HPDE6-E6E7 (cell line): ENCODE data around the gene ZNF827.

Source experiments
- DNase-seq: peaks from one replicate; pipeline ENCODE4 v3.0.0; 2011; ENCODE audit warnings: missing footprints; ENCODE audit errors: extremely low spot score

Gene ZNF827

GRCh38 chr4:145762719-145763118 lies 175.9 kb downstream of the ZNF827 start:
- no peak for DNase-seq

DNA sequence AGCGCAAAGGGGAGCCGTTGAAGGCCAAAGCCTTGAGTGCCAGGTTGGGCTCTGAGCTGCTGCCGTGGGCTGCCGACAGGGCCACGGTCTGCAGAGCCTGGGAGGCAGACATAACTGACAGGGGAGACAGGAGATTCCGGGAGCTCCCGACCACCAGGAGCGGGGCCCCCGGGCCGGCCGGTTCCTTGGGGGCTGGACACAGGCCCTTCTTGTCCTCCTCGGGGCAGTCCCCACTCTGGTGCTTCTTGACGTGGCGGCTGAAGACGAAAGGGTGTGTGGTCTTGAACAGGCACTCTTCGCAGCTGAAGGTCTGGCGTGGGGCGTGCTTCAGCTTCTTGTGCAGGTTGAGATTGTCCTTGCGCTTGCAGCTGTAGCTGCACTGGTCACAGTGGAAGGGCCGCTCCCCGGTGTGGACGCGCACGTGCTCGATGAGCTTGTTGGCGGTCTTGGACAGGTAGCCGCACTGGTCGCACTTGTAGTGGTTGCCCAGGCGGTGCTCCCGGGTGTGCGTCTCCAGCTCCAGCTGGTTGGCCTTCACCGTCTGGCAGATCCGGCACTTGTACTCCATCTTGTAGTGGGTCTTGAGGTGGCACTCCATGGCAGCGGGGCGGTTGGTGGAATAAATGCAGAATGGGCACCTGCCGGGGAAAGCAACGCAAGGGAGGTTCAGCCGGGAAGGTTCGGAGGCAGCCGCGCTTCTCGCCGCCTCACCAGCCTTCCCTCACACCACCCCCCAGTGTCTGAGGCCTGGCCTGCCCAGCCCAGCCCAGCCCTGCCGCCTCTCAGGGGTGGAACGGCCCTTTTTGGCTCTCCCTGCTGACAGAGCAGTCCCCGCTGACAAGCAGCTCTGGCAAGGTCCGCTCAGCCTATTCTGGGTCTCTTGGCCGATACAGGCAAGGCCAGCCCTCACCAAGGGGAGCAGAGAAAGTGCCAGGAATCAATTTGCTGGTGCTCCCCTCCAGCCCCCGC lies 177.4 kb downstream of the ZNF827 start:
- DNase-seq, result no peak

GRCh38 chr4:145760176-145760575 lies 178.4 kb downstream of the ZNF827 start:
- no peak for DNase-seq

DNA sequence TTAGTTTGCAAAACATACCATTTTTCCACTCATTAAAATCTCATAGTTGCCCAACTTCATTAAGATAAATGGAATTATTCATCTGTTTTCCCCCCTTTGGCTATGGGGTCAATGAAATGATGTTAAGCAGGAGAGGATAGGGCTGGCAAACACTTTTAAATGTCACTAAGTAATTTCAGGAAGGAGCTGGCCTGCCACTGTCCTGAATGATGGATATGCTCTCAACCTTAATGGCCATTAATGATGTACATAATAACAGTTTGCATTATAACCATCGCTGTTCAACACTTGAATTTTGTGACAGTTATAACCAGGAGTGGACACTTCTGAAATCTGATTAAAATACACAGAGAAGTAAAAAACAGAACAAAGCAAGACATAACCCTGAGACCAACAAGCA lies 181.4 kb downstream of the ZNF827 start:
- no peak for DNase-seq

- no peak for DNase-seq
Measured at GRCh38 chr4:145756244-145756643, 182.4 kb downstream of the ZNF827 start.

- no peak for DNase-seq
Measured at GRCh38 chr4:145755802-145756201, 182.8 kb downstream of the ZNF827 start.

- no peak for DNase-seq
Measured at GRCh38 chr4:145743641-145744040, 195.0 kb downstream of the ZNF827 start.

- DNase-seq, result no peak
Measured at GRCh38 chr4:145740806-145741205, 197.8 kb downstream of the ZNF827 start.

- no peak for DNase-seq
Measured at GRCh38 chr4:145739845-145740244, 198.8 kb downstream of the ZNF827 start.

DNA sequence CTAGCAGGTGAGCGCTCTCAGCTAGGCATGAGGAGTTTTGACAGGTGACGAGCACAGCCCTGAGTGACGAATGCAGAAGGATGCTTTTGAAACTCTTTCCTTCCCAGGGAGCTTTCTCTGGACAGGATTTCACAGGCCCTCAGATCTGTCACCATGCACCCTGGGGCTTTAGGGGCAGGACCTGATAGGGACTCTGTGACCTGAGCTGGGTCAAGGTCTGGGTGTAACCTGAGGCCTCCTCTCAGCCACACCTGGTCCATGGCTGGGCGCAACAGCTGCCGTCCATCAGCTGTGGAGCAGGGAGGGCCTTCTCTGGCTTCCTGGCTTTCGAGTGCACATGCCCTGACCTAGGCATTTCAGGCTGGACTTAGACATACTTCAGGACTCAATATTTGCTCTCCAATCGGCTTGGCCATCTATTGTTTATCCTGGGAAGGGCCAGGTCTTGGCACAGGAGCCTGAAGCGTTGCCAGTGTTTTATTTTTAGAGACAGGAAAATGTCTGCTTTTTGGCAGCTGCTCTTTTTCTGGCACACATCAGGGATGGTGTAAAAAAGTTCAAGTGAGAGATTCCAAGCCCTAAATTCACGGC lies 202.3 kb downstream of the ZNF827 start:
- DNase-seq, result no peak

GRCh38 chr4:145735827-145736226 lies 202.8 kb downstream of the ZNF827 start:
- DNase-seq, result no peak

DNA sequence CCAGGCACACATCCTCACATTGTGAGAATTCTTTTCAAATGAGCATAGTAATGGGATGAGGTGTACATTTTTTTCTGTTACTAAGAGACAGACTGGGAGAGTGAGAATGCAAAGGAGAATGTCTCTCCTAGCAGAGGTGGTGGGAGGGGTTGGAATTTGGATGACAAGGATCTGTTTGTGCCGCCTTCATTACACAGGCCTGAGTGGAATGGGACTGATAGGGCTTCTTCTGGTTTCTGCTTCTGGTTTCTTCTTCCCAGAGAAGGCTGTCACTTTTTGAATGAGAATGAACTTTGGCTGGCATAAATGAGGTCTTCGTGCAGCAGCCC lies 203.3 kb downstream of the ZNF827 start:
- peak; percentile 77 for DNase-seq

- peak; percentile 92 for DNase-seq
Measured at GRCh38 chr4:145734576-145735346, 203.9 kb downstream of the ZNF827 start.

GRCh38 chr4:145734031-145734430 lies 204.6 kb downstream of the ZNF827 start:
- DNase-seq, result no peak

GRCh38 chr4:145732895-145733880 lies 205.4 kb downstream of the ZNF827 start:
- DNase-seq, result peak; percentile 83

GRCh38 chr4:145732001-145732815 lies 206.4 kb downstream of the ZNF827 start:
- DNase-seq, result no peak

GRCh38 chr4:145731028-145731427 lies 207.6 kb downstream of the ZNF827 start:
- no peak for DNase-seq

GRCh38 chr4:145730026-145730425 lies 208.6 kb downstream of the ZNF827 start:
- no peak for DNase-seq

DNA sequence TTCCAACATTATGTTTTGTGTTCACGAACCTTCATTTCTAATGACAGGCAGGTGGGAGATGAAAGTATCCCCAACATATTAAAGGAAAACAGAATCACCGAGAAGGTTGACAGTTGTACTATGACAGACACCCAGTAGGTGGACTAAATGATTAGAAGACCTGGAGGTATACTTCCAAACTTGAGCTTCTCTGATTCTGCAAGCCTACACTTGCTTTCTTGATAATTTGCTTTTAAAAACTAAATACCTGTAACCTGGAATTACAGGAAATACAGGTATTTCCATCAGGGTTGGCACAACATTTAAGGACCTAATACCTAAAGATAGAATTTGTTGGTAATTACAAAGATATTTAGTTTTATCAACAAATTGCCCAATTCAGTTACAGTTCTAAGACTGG lies 215.3 kb downstream of the ZNF827 start:
- DNase-seq, result peak; percentile 50

DNA sequence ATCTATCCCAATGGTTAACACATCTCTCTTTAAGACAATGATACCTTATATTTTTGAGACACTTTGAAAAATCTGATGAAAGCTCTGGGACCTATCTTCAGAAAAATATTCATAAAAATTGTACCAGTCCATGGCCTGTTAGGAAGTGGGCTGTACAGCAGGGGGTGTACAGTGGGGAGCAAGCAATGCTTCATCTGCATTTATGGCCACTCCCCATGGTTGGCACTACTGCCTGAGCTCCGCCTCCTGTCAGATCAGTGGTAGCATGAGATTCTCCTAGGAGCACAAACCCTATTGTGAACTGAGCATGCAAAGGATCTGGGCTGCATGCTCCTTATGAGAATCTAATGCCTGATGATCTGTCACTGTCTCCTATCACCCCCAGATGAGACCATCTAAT lies 216.1 kb downstream of the ZNF827 start:
- no peak for DNase-seq
